KBM-7 (cell line): ENCODE measurements around the gene ARNT2.

Experiments used
- DNase-seq: peaks from one replicate; pipeline ENCODE4 v3.0.0-alpha.2; 2015
- in situ Hi-C: fragments of 300-500 bp; cut with MboI; formaldehyde crosslinking; loops from 2 replicates; pipeline ENCODE4 v1.14.3; 2020; ENCODE audit warnings: low sequenced_read_pairs, low pct_unique_long_range_greater_than_20kb, mixed read lengths

Gene ARNT2

DNA sequence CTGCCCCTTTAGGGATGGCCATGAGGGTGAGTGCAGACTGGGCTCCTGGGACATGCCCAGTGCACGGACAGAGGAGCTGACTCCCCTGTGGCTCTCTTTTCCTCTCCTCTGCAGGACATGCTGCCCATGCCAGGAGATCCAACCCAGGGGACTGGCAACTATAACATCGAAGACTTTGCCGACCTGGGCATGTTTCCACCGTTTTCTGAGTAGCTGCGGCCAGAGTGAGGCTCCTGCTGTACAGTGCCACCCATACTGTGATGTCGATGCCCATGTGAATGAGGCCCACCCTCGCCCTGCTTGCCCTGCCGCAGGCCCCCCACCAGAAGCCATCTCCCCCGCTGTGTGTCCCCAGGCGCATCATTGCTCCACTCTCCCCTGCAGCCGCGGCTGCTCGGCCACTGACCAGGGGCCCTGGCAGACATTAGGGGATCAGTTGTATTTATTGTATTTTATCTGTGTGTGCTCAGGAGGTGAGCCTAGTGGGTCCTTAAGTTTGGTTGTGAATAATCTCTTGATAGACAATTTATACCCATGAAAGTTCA lies 189.4 kb downstream of the ARNT2 start:
- no peak for DNase-seq
- in situ Hi-C loops = no loop called here

DNA sequence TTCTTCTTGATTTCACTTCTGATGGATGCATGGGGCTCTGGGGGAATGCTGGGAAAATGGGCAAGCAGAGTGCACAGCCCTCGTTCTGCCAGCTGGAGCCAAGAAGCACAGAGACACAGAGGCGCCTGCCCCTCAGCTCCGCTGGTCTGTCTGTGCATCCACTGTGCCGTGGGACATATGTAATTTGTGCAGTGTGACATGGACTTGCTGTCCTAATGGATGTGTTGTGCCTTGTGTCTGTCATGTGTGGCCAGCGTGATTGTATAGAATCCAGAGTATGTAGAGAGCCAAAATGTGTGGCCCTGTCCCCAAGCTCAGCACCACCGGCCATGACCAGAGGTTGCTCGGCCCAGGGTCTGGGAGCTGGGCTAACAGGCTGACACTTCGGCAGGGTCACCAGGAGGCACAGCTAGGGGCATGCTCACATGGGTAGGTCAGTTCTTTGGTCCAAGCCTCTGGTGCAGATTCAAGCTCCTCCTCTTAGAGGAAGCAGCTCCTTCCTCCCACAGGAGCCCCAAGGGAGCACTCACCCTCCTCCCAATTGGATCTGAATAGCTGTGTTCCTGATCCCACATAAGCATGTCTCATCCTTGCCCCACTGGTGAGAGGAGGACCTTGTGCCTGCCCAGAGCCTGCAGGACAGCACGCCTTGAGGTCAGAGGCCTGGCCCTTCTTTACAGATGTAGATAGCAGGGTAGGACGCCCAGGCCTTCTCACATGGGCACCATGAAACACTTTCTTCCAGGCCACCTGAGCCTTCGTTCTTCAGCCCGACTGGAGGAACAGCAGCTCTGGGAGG lies 190.1 kb downstream of the ARNT2 start:
- no peak for DNase-seq
- in situ Hi-C loops = no loop called here

DNA sequence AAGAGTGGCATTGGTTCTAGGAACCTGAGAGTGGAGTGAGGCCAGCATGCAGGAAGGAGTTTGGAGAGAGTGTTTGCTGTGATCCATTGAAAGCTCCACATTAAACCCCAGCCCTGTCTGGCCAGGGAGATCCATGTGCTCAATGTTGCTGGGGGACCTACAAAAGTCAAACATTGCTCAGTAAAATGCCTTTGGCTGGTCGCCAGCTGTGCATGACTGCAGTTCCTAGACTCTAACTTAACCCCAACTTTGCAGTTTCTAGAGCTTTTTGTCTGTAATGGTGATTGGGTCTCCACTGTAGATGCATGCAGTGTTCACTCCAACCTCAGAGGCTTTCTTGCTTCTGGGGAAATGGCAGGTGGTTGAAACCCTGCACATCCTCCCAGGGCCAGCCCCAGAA lies 191.2 kb downstream of the ARNT2 start:
- no peak for DNase-seq
- in situ Hi-C loops = no loop called here

DNA sequence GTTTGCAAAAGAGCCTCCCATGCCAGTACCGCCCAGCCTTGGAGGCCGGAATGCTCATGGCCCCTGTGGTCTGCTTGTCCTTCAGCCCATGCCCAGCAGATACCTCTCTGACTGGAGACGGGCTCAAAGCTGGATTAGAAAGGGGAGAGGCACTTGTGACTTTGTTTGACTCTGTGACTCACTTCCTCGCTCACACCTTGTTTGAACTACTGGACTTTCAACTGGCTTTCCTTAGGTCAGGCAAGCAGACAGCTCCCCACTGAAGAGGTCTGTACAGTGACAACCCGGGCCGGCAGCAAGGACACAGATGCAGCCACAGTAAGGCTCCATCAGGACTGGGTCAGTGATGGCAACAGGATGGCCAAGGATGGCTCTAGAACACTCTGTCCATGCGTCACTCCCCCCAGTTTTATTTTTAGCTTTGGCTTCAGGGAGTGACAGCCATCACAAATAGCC lies 192.4 kb downstream of the ARNT2 start:
- no peak for DNase-seq
- in situ Hi-C loops = no loop called here

DNA sequence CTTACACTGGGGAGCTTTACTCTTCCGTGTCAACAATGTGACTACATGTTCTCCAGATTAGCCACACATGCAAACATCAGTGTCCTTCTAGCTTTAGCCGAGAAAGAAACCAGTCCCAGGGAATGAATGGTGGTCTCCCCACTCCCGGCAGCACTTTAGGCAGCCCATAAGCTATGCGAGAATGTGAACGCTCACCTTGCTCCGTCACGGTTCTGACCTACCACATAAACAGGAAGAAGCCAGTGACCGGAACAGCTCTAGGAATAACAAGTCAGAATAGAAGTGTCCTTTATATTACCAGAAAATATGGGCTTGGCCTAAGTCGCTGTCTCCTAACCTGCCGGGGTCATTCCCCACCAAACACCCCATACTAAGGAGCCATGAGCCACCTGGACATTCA lies 192.9 kb downstream of the ARNT2 start:
- in situ Hi-C loops = no loop called here
- DNase-seq = no peak

DNA sequence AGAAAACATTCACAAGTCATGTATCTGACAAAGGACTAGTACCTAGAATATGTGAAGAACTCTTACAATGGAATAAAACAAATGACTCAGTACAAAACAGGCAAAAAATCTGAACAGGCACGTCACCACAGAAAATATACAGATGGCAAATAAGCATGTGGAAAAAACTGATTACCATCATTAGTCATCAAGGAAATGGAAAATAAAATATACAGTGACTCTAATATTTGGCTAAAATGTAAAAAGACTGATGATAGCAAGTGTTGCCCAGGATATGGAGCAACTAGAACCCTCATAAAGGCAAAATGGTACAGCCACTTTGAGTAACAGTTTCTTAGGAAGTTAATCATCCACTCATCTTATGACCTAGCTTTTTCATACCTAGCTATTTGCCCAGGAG lies 195.2 kb downstream of the ARNT2 start:
- DNase-seq = no peak
- in situ Hi-C loops = no loop called here

DNA sequence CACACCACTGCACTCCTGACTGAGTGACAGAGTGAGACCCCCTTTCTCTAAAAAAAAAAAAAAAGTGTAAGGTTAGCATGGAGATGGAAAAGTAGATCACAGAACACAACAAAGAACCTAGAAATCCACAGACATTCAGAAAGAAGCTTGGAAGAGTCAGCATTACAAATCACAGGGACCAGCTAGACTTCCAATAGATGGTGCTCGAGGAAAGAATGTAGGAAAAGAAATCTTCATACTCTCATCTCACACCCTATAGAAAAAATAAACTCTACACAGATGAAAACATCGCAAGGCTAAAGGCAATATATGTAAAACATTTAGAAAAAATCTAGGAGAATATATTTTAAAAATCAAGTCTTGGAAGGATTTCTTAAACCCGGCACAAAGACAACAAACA lies 196.4 kb downstream of the ARNT2 start:
- in situ Hi-C loops = no loop called here
- DNase-seq = no peak

DNA sequence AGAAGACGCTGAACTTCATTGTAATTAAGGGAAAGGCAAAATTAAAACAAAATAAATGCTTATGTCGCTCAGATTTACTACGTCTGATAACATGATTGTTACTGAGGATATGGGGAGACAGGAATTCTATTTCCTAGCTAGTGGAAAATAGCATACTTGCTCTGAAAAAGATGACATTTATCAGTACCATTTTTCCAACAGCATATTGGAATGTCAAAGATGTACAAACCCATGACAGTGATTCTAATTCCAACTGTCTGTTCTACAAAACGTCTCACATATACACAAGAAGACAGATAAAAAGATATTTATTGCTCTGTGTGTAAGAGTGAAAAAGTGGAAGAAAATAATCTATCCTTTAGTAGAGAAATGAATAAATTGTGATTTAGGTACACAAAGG lies 197.1 kb downstream of the ARNT2 start:
- no peak for DNase-seq
- in situ Hi-C loops = no loop called here

DNA sequence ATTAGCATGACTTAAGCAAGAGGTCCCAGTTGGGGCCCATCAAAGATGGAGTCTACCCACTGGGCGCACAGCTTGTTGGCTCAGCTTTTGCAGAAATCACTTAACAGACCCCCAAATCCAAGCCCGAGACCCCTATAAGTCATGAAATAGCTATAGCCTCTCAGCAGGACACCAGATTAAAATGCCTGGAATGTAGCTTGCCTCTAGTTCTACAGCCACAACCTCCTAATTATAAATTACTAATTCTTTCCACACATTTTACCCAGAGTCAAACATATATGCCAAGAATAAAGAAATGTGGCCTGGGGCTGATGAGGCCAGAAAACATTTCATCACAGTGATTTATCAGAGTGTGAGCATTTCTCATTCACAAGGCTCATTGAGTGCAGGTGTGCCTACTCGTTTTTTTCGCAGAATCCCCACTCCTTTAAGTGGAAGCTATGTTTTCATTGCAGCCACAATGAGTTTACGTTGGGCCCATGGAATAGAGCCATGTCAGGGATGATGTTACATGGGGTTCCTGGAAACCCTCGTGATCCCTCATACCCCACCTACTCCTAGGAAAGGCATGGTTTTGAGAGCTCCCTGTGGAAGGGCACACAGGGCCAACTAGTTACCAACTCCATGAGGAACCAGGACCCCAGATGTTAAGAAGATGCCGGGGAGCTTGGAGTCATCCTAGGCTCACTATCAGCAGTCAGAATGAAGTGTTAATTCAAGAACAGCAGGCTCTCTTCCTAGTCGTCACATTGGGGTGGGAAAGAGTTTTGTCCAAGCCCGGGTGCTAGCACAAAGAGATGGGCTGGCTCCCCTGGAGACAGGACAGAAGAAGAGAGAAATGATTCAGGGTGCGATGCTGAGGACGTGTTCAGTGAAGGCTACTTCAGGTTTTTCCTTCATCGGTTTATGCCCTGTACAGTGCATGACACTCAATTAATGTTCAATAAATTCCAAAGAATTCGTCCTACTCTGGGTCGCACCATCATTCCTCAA lies 200.7 kb downstream of the ARNT2 start:
- in situ Hi-C loops = no loop called here
- DNase-seq = no peak

DNA sequence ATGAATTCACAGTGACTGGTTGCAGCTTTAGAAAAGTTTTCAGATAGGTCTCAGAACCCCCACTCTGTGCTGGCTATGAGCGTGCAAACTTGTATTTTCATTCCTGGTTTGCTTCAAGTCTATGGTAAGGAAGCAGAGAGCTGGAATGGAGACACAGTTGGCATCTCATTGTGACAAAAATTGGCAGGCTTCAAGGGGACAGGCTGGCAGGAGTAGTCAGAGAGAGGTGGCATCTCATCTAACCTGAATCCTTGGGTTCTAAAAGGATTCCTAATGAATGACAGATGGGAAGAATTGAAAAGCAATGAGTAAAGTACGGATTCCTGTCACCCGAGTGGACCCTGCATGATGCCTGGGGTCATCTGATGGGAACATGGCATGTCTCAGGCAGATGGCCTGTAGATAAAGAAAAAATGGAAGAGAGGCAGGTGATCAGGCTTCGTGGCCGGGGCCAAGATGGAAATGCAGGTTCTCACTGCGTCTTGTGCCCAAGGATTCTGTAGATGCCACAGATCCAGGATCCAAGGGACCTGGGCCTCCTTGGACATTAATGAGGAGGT lies 201.5 kb downstream of the ARNT2 start:
- DNase-seq = no peak
- in situ Hi-C loops = no loop called here

DNA sequence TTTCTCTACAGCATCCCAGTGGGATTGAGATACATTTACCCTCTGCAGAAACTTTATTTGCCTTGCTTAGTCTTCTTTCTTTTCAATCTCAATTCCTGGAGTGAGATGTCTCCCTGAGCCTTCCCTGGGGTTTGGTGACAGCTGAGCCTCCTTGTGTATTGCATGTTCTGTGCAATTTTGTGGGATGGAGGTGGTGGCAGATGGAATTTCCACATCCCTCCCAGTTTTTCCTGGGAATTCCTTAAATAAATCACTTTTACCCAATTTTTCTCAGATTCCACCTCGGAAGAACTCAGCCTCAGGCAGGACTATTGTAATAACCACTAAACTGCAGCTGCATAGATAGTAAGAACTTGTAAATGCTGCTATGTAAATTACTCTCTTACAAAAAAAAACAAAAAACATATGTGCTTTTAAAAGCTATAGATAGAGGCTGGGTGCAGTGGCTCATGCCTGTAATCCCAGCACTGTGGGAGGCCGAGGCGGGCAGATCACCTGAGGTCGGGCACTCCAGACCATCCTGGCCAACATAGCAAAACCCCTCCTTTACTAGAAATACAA lies 202.4 kb downstream of the ARNT2 start:
- DNase-seq = no peak
- in situ Hi-C loops = no loop called here

DNA sequence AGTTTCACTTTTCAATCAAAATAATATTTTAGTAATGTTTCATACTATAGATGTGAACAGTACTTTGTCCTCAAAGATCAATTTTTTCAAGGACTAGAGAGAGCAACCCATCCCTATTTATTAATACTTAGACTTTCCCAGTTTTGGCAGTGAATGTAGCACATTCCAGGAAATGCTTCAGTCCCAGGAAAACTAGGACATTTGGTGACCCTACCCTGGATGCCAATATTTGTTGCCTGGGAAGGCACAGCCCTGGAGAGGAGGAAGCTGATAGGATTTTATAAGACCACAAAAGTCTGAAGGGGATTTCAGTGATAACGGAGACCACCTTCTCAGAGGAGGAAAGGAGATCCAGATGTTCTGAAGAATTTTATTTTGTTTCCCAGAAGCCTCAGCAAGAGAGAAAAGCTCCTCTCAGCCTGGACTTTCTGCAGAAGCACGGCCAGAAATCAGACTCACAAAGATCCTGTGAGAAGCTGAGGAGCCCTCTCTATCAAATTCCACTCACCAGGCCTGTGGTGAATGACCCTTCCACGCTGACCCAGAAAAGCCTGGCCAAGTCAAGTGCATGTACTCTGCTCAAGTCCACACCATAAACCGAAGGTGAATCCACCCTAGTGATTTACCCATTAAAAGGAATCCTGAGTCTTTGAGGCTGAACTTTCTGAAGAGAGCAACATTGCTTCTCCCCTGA lies 203.3 kb downstream of the ARNT2 start:
- DNase-seq = no peak
- in situ Hi-C loops = no loop called here

DNA sequence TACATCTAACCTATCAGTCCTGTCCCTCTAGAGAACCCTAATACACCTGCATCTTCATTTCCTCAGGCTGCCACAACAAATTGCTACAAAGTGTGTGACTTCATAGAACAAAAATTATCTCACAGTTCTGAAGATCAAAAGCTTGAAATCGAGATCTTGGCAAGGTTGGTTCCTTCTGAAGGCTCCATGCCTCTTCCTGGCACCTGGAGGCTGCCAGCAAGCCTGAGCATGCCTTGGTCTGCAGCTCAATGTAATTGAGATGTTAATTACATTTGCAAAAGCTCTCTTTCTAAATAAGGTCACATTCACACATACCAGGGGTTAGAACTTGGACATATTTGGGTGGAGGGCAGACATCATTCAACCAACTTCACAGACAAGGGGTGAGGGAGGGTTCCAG lies 204.5 kb downstream of the ARNT2 start:
- in situ Hi-C loops = no loop called here
- no peak for DNase-seq

DNA sequence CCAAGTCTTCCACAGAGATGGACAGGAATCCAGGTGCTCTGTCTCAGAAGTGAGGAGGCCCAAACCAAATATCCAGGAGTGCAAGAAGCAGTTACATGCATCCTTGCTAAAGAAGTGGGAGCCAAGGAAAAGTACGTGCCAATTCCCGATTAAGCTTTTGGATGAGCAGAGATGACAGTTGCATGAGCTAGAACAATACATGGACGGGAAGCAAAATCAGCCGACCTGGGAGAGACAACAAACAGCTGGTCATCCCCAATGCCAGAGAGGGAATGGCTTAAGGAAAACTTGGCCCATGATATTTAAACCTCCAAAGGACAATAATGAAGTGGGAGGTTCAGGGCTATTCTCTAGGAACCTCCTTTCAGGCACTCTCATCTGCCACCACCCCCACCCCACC lies 204.9 kb downstream of the ARNT2 start:
- no peak for DNase-seq
- in situ Hi-C loops = no loop called here

DNA sequence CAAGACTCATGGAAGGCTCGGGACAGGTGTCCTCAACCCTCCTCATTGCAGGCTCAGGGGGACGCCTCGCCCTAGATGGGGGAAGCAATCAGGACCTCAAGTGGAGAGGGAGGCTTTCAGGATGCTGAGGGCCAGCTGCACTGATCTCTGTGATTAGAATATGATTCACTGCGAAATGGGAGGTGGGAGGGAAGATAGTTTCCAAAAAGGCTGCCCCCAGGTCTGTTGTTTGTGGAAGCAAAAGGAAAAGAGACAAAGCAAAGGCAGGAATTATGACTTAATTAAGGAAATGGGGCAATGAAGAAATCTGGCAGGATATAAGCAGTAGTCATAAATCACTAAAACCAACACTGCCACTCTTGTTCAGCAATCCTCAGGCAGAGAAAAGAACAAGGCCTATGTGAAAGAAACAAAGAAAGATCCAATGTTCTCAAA lies 205.3 kb downstream of the ARNT2 start:
- in situ Hi-C loops = no loop called here
- DNase-seq = no peak

DNA sequence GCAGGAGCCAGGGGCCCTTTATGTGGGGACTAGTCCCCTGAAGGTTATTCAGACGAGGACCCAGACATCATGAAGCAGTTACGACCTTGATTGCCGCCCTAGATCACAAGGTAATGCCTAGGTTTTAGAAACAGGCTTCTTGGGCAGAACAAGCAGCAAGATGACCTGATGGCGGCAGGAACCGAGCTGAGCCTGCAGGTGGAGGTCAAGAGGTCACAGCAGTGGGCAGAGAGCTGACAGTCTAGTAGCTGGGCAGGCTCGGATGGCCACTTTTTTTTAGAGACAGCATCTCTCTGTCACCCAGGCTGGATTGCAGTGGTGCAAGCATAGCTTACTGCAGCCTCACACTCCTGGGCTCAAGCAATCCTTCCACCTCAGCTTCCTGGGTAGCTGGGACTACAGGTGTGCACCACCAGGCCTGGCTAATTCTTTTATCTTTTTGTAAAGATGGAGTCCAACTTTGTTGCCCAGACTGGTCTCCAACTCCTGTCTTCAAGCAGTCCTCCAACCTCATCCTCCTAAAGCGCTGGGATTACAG lies 207.4 kb downstream of the ARNT2 start:
- DNase-seq = no peak
- in situ Hi-C loops = no loop called here

DNA sequence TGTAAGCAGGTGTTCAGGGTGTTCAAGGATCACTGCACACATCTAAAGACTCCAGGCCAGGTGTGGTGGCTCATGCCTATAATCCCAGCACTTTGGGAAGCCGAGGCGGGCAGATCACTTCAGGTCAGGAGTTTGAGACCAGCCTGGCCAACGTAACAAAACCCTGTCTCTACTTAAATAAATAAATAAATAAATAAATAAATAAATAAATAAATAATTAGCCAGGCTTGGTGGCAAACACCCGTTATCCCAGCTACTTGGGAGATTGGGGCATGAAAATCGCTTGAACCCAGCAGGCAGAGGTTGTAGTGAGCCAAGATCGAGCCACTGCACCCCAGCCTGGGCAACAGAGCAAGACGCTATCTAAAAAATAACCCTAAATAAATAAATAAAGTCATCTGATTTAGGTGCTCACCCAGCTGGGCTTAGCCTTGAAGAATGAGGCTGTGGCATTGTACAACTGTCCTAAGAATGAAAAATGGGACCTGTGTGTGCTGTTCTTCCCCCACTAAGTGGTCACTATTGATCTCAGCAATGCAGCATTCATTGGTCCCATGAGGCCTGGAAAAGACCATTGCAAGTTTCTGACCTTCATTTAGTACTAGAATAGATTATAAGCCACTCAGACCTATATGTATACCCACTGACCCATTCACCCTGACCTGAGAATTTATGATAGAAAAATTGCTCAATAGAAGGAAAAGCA lies 208.1 kb downstream of the ARNT2 start:
- in situ Hi-C loops = no loop called here
- DNase-seq = no peak

DNA sequence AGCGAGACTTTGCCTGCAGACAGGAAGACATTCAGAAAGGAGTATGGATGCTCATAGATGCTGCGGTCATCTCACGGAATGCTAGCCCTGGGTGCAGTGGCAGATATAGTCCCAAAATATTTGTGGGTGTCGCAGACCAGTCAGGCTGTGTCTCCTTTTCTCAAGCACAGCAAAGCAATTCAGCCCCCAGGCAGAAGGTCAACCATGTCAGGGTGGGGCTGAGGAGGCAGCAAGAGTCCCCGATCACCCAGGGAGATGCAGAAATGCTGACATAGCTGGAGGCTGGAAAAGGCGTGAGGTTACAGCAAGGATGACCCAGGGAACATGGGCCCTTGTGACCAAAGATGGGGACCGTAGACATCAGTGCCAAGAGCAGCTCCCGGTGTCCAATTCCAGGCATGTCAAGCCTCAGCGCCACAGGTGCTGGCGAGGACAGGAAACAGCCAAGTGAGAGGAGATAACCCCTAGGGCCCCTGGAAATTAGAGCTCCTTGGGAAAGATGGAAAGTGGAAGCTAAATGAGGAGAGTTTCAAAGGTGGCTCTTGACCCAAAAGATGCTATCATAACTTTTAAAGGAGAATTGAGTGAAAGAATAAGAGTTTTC lies 209.7 kb downstream of the ARNT2 start:
- in situ Hi-C loops = no loop called here
- no peak for DNase-seq
